Mucosa of rectum (tissue), 2 donors: ENCODE measurements around the gene EGLN2.
"Not testable (repeated sequence)": the region's sequence is repeated elsewhere in the genome, so short reads cannot be mapped to it uniquely, and the experiment has no call there.

Experiments used
- H3K27ac ChIP-seq, 2 donors: one replicate each; pipeline ENCODE4 v1.7.0; 2013; ENCODE audit warnings: inconsistent platforms in 2 of 2, low read depth in 2 of 2, low read length in 2 of 2
- H3K27me3 ChIP-seq, 2 donors: one replicate each; pipeline ENCODE4 v1.7.0; 2013; ENCODE audit warnings: low read length in 2 of 2; ENCODE audit not compliant: control insufficient read depth in 2 of 2, insufficient read depth in 2 of 2
- H3K36me3 ChIP-seq, 2 donors: one replicate each; pipeline ENCODE4 v1.7.0; 2013; ENCODE audit warnings: low read length in 2 of 2; ENCODE audit not compliant: control insufficient read depth in 2 of 2, insufficient read depth in 2 of 2
- H3K4me1 ChIP-seq, 2 donors: one replicate each; pipeline ENCODE4 v1.7.0; 2013; ENCODE audit warnings: low read length in 2 of 2, mild to moderate bottlenecking in 1 of 2; ENCODE audit not compliant: control insufficient read depth in 2 of 2, insufficient read depth in 2 of 2
- H3K4me3 ChIP-seq, 2 donors: one replicate each; pipeline ENCODE4 v1.7.0; 2013; ENCODE audit warnings: low read length in 2 of 2
- H3K9ac ChIP-seq, 2 donors: one replicate each; pipeline ENCODE4 v1.7.0; 2013; ENCODE audit warnings: low read length in 2 of 2, low read depth in 1 of 2, mild to moderate bottlenecking in 1 of 2
- H3K9me3 ChIP-seq, 2 donors: one replicate each; pipeline ENCODE4 v1.7.0; 2013; ENCODE audit warnings: low read length in 2 of 2; ENCODE audit not compliant: control insufficient read depth in 2 of 2
- donor health status: healthy.
- donor health status: Normal muscosa, but diverticular disease.

The EGLN2 gene

GRCh38 chr19:40843653-40844052 lies 44.7 kb downstream of the EGLN2 start:
- H3K9me3 ChIP-seq, H3K27ac ChIP-seq, H3K36me3 ChIP-seq, H3K4me1 ChIP-seq, H3K4me3 ChIP-seq, H3K27me3 ChIP-seq: not testable (repeated sequence)
- H3K9ac ChIP-seq = peak overlapping the region in 1 of 2 donors; percentile 24

DNA sequence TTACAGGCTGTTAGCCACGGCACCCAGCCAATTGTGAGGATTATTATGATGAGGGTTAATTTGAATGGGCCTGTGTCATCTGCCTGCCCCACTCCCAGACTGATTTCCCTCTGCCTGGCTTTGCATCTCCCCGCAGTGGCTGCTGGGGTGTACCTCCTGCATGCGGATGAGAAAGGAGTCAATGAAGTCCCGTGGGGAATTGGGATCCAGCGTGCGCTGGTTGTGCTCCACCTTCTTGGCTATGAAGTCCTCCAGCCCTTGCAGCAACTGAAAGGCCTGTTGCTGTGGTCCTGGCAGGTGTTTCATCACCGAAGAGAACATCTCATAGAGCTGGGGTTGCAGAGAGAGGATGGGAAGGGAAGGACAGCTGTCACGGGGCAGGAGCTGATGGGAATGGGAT lies 47.7 kb downstream of the EGLN2 start:
- H3K27ac ChIP-seq, H3K27me3 ChIP-seq, H3K4me1 ChIP-seq, H3K9me3 ChIP-seq, H3K36me3 ChIP-seq, H3K9ac ChIP-seq, H3K4me3 ChIP-seq: not testable (repeated sequence)

GRCh38 chr19:40850277-40850676 lies 51.3 kb downstream of the EGLN2 start, which contains the start of gene CYP2A6:
Gene CYP2A6, minus strand, starts transcription at chr19:40850447. Its CDS starts 21 bp downstream, at chr19:40850426.
- H3K27me3 ChIP-seq, H3K4me1 ChIP-seq, H3K9me3 ChIP-seq, H3K4me3 ChIP-seq, H3K36me3 ChIP-seq, H3K9ac ChIP-seq, H3K27ac ChIP-seq: not testable (repeated sequence)

- H3K9ac ChIP-seq, H3K4me3 ChIP-seq, H3K4me1 ChIP-seq, H3K27me3 ChIP-seq, H3K27ac ChIP-seq, H3K36me3 ChIP-seq, H3K9me3 ChIP-seq: not testable (repeated sequence)
These were observed 53.6 kb downstream of the EGLN2 start for GRCh38 chr19:40852467-40853152.
